Upper lobe of left lung (tissue), 6 donors: ENCODE data around the gene ZMIZ2. TPM values are rescaled to one million over a fixed set of nuclear protein-coding genes. Genes with fewer than 3 reads are reported as not detected.

Source experiments
- ATAC-seq, 2 donors: fragments of 200-7000 bp; cut with Tn5 transposase; one replicate each; pipeline ENCODE4 v1.9.1; 2022; ENCODE audit warnings: mild to moderate bottlenecking in 2 of 2, moderate library complexity in 2 of 2; ENCODE audit not compliant: low FRiP score in 2 of 2
- DNase-seq, 2 donors: peaks; one replicate each; pipeline ENCODE4 v3.0.0-alpha.2; 2019 to 2020
- H3K27ac ChIP-seq, 4 donors: fragments of 200-600 bp; sonication (generic); one replicate each; pipeline ENCODE4 v1.5.1; 2016 to 2019
- H3K27me3 ChIP-seq, 4 donors: fragments of 200-600 bp; sonication (generic); one replicate each; pipeline ENCODE4 v1.5.1; 2017 to 2019
- H3K36me3 ChIP-seq, 4 donors: fragments of 200-600 bp; sonication (generic); one replicate each; pipeline ENCODE4 v1.5.1; 2016 to 2019
- H3K4me1 ChIP-seq, 4 donors: fragments of 200-600 bp; sonication (generic); one replicate each; pipeline ENCODE4 v1.5.1; 2018 to 2019
- H3K4me3 ChIP-seq, 4 donors: fragments of 200-600 bp; sonication (generic); one replicate each; pipeline ENCODE4 v1.5.1; 2017 to 2019; ENCODE audit warnings: mild to moderate bottlenecking in 2 of 4, moderate library complexity in 1 of 4
- H3K9me3 ChIP-seq, 4 donors: fragments of 200-600 bp; sonication (generic); one replicate each; pipeline ENCODE4 v1.5.1; 2018 to 2019
- EP300 ChIP-seq, 4 donors: sonication (generic); formaldehyde crosslinking; IDR thresholded peaks; one replicate each; pipeline ENCODE4 v1.5.1; 2017; ENCODE audit warnings: antibody characterized with exemption in 4 of 4, control low read depth in 2 of 4
- POLR2A ChIP-seq, 4 donors: fragments of 450-650 bp; IDR thresholded peaks; one replicate each; pipeline ENCODE4 v1.5.1; 2016 to 2017; ENCODE audit warnings: antibody characterized with exemption in 4 of 4, mild to moderate bottlenecking in 2 of 4
- POLR2AphosphoS5 ChIP-seq, 2 donors: sonication (generic); formaldehyde crosslinking; IDR thresholded peaks; one replicate each; pipeline ENCODE4 v1.5.1; 2017; ENCODE audit warnings: antibody characterized with exemption in 2 of 2
- WGBS, 2 donors: methylation state at CpG; one replicate each; pipeline ENCODE4 v1.1.5; 2017 to 2018; 5-methylcytosine and 5-hydroxymethylcytosine counted together
- total RNA-seq, 6 donors: library from RNA; depleted of rRNA in 4 of 6; stranded (reverse); fragments of >200 nt in 4 of 6; gene quantifications; one replicate each; pipeline versions ENCODE4 v1.1.0 to v1.2.1, GENCODE V29; 2016 to 2021
- TF ChIP-seq, protein P1 (sequence below), 6 experiments: fragments of 450-650 bp in 4 of 6; fragments of 200-600 bp in 2 of 6; sonication (generic) in 2 of 6; IDR thresholded peaks; one replicate each; pipeline ENCODE4 v1.5.1; 2016 to 2019; ENCODE audit warnings: antibody characterized with exemption in 6 of 6
- donor health status: DM: no; HTN: no; CAD: no; lungs with moderate emphysema.
- donor health status: DM: no; HTN: yes; CAD: no; lungs with severe emphysema.

The ZMIZ2 gene
- total RNA-seq, 6 donors from 2014 or later: 27.0 to 161 (median 85.7) TPM

DNA sequence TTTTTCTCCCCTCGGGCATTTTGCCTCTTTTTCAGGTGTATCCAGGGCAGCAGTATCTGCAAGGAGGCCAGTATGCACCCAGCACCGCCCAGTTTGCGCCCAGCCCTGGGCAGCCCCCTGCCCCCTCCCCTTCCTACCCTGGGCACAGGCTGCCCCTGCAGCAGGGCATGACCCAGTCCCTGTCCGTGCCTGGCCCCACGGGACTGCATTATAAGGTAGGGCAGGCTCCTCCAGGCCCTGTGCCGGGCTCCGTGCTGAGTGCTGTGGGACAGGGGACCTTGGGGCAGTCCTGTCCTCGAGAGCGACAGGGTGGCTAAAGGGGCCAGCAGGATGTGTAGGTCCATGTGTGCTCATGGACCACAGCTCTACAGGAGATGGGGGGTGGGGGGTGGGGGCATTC is 10.6 kb downstream of the ZMIZ2 start:
- H3K36me3 ChIP-seq: peaks cover 37 to 78% (median 71%) of the 10 kb centered on the region in 4 donors
- H3K4me1 ChIP-seq: peaks cover 26 to 34% (median 31%) of the 10 kb centered on the region in 4 donors
- no peak for TF ChIP-seq POLR2A (IDR thresholded peaks at IDR 0.05)
- no peak for TF ChIP-seq EP300 (IDR thresholded peaks at IDR 0.05)
- TF ChIP-seq, protein P1, sequence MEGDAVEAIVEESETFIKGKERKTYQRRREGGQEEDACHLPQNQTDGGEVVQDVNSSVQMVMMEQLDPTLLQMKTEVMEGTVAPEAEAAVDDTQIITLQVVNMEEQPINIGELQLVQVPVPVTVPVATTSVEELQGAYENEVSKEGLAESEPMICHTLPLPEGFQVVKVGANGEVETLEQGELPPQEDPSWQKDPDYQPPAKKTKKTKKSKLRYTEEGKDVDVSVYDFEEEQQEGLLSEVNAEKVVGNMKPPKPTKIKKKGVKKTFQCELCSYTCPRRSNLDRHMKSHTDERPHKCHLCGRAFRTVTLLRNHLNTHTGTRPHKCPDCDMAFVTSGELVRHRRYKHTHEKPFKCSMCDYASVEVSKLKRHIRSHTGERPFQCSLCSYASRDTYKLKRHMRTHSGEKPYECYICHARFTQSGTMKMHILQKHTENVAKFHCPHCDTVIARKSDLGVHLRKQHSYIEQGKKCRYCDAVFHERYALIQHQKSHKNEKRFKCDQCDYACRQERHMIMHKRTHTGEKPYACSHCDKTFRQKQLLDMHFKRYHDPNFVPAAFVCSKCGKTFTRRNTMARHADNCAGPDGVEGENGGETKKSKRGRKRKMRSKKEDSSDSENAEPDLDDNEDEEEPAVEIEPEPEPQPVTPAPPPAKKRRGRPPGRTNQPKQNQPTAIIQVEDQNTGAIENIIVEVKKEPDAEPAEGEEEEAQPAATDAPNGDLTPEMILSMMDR (IDR thresholded peaks at IDR 0.05): no peak
- no peak for TF ChIP-seq POLR2AphosphoS5 (IDR thresholded peaks at IDR 0.05)
- 93 to 96% methylated on average over 6 to 9 of the region's 9 CpGs for WGBS, 2 donors
- ATAC-seq (no peak), DNase-seq (peak in 1 of 2 donors; percentile 69)
- no peaks in the 10 kb centered on the region for H3K9me3 ChIP-seq
- no peak overlapping the region for H3K27ac ChIP-seq
- H3K27me3 ChIP-seq: no peaks in the 10 kb centered on the region
- no peak overlapping the region for H3K4me3 ChIP-seq

DNA sequence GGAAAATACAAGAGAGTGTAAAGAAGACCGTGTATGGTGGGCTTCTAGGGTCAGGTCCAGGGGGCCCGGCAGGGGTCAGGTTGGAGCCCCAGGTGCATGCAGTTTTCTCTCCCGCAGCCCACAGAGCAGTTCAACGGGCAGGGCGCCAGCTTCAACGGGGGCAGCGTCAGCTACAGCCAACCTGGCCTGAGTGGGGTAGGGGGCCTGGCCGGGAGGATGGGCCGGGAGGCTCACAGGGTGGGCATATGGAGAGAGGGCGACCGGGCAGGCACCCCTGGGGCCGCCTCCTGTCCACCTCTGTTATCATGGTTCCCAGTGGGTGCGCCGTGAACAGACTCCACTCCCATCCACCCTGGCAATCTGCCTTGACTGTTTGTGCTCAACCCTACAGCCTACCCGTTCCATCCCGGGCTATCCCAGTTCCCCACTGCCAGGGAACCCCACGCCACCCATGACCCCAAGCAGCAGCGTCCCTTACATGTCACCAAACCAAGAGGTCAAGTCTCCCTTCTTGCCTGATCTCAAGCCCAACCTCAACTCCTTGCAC is 11.5 kb downstream of the ZMIZ2 start:
- Histone ChIP-seq H3K27me3 (no peaks in the 10 kb centered on the region), H3K27ac (no peak overlapping the region), H3K36me3 (peaks cover 39 to 86% (median 80%) of the 10 kb centered on the region in 4 donors), H3K4me3 (no peak overlapping the region), H3K4me1 (peaks cover 18 to 26% (median 23%) of the 10 kb centered on the region in 4 donors), H3K9me3 (no peaks in the 10 kb centered on the region)
- WGBS, 2 donors: 94% methylated on average over 9 to 18 of the region's 18 CpGs
- TF ChIP-seq POLR2A (IDR thresholded peaks at IDR 0.05): no peak
- no peak for TF ChIP-seq POLR2AphosphoS5 (IDR thresholded peaks at IDR 0.05)
- TF ChIP-seq, protein P1 (IDR thresholded peaks at IDR 0.05): no peak
- TF ChIP-seq EP300 (IDR thresholded peaks at IDR 0.05): no peak
- ATAC-seq: no peak
- DNase-seq: peak in 1 of 2 donors; percentile 64

DNA sequence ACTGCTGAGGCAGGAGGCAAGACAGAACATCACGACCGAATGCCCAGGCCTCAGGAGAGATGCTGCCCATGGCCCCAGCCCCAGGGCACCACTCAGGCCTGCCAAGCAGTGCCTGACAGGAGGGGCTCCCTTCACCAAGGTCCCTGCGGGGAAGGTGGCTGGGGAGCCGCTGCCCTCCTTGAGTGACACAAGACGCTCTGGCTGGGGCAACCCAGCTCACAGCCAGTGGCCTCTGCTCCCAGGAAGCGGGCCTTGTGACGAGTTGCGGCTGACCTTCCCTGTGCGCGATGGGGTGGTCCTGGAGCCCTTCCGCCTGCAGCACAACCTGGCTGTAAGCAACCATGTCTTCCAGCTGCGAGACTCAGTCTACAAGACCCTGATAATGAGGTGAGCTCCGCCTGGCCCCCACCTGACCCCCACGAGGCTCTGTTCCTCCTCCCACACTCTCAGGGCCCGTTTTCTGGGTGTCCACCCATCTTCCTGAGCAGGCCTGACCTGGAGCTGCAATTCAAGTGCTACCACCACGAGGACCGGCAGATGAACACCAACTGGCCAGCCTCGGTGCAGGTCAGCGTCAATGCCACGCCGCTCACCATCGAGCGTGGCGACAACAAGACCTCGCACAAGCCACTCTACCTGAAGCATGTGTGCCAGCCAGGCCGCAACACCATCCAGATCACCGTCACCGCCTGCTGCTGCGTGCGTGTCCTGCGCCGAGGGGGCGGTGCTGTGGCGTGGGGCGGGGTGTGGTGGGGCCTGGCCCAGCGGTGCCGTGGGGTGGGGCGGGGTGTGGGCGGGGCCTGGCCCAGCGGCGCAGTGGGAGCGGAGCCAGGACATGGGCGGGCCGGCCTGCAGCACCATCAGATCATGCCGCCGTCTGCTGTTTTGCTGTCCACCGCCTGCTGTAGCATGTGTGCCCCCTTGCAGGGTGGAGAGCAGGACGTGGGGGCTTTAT is 12.8 kb downstream of the ZMIZ2 start:
- peaks cover 4 to 12% (median 10%) of the 10 kb centered on the region in 4 donors for H3K4me1 ChIP-seq
- WGBS, 2 donors: 75 to 95% methylated on average over 20 to 44 of the region's 48 CpGs
- H3K27me3 ChIP-seq: no peaks in the 10 kb centered on the region
- H3K27ac ChIP-seq: peak overlapping the region in 1 of 4 donors; percentile 21
- H3K36me3 ChIP-seq: peaks cover 49 to 97% (median 92%) of the 10 kb centered on the region in 4 donors
- DNase-seq (peak in 1 of 2 donors; percentile 88), ATAC-seq (peak in 1 of 2 donors; percentile 67)
- H3K4me3 ChIP-seq: no peak overlapping the region
- H3K9me3 ChIP-seq: no peaks in the 10 kb centered on the region
- TF ChIP-seq, protein P1 (IDR thresholded peaks at IDR 0.05): no peak
- no peak for TF ChIP-seq EP300 (IDR thresholded peaks at IDR 0.05)
- TF ChIP-seq POLR2AphosphoS5 (IDR thresholded peaks at IDR 0.05): no peak
- TF ChIP-seq POLR2A (IDR thresholded peaks at IDR 0.05): no peak

DNA sequence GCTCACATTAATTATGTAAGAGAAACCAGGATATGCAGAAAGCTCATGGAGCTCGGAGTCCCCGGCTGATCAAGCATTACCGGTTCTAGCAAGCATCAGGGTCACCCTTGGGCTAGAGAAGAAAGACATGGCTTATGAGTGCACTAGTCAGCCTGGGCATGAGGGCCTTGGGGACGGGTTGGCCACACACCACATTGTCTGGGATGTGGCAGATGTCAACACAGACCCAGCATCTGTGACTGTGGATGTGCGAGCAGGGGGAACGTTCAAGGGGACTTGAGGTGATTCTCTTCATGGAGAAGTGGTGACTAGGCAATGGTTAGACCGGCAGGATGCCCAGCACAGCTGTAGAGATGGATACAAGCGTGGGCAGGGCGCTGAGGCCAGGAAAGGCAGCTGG is 13.7 kb downstream of the ZMIZ2 start:
- Histone ChIP-seq H3K4me1 (peaks cover under 1 to 4% (median 2%) of the 10 kb centered on the region in 4 donors), H3K27me3 (no peaks in the 10 kb centered on the region), H3K9me3 (no peaks in the 10 kb centered on the region), H3K27ac (no peak overlapping the region), H3K36me3 (peaks cover 45 to 97% (median 92%) of the 10 kb centered on the region in 4 donors), H3K4me3 (no peak overlapping the region)
- TF ChIP-seq EP300 (IDR thresholded peaks at IDR 0.05) (no peak), POLR2AphosphoS5 (IDR thresholded peaks at IDR 0.05) (no peak), POLR2A (IDR thresholded peaks at IDR 0.05) (no peak)
- TF ChIP-seq, protein P1 (IDR thresholded peaks at IDR 0.05): no peak
- no peak for DNase-seq
- WGBS, 2 donors: 77 to 97% methylated on average over 7 to 9 of the region's 9 CpGs
- ATAC-seq: no peak
